Pulmonary artery endothelial cell (primary cell): ENCODE measurements around the gene RASGEF1C. TPM values are rescaled to one million over a fixed set of nuclear protein-coding genes. Genes with fewer than 3 reads are reported as not detected.

Experiments used
- DNase-seq: peaks from one replicate; pipeline ENCODE4 v3.0.0-alpha.2; 2011; ENCODE audit warnings: low read depth, low spot score
- total RNA-seq: library from RNA; depleted of rRNA; stranded (reverse); fragments of >200 nt; gene quantifications from 2 replicates; pipeline ENCODE4 v1.2.3, GENCODE V29; 2014

Gene RASGEF1C
- total RNA-seq, 1 donor from 2014 or later: not detected

DNA sequence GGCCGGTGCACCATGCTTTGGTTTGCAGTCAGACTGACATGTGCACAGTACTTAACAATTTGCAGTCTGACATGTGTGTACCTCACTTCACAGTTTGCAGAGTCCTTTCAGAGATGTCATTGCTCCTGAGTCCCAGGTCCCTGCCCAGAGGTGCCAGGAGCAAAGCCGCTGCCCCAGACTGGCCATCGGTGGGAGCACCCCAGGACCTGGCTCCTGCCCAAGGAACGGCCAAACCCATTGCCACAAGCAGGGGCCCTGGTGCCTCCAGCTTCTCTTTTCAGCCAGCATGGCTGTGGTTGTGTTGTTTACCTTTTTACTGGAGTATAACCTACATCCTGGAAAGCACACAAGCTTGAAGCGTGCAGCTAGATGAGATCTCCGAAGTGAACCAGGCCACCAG lies 28.6 kb downstream of the RASGEF1C start:
- no peak for DNase-seq

DNA sequence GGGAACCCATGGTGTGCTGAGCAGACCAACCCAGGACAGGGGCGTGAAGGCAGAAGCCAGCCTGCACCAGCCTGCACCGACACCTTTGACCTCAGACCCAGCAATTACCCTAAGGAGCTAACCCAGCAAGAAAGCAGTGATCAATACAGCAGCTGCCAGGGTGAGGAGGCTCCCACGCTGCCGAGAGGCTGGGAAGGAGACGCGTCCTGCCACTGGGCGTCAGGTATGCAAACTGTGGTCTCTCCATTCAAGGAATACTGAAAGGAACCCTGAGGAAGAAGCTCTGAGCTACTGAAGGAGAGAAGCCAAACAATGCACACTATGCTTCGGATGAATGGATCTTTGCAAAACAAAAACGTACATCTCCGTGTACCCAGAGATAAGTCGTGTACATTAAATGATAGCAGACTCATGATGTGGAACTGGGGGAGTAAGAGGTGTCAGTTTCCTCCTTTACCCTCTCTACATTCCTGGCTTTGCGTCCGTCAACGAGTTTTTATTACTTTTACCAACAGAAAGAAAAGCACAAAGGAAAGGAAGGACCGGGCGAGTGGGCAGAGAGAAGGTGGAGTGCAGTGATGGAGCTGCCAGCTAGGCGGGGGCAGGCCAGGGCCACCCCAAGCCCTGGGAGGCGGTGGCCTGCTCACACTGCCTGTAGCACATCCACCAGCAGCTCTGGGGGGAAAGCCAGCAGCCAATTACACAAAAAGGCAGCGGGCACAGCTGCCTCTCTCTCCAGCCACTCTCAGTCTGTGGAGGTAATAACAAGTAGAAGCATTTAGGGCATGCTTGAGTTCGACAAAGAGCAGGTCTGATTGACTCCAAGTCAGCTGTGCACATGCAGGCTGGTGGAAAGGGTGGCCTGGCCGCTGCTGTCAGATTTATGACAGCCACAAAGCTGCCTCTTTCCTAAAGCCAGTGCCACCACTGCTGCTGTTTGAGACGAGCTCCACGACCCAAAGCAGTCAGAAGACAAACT lies 29.3 kb downstream of the RASGEF1C start:
- DNase-seq: no peak

- no peak for DNase-seq
These were observed 30.2 kb downstream of the RASGEF1C start for GRCh38 chr5:180178531-180179441.

DNA sequence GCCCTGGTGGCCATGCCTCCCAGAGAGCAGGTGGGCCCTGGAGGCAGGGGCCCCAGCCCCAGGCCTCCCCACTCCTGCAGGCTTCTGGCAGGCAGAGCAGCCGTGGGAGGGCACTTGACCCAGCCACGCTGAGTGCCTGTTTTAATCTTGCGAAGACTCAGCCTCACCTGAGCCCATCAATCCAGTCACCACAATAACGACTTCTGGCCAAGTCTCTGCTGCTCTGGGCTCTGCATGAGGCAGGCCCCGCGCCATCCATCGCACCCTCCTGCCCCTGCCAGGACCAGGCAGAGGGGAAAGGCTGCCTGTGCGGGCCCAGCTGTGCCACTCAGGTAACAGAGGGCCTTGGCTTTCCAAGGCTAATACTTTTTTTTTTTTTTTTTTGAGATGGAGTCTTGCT lies 32.8 kb downstream of the RASGEF1C start:
- no peak for DNase-seq

- no peak for DNase-seq
These were observed 34.0 kb downstream of the RASGEF1C start for GRCh38 chr5:180175015-180175431.

- no peak for DNase-seq
These were observed 34.4 kb downstream of the RASGEF1C start for GRCh38 chr5:180174587-180174972.

DNA sequence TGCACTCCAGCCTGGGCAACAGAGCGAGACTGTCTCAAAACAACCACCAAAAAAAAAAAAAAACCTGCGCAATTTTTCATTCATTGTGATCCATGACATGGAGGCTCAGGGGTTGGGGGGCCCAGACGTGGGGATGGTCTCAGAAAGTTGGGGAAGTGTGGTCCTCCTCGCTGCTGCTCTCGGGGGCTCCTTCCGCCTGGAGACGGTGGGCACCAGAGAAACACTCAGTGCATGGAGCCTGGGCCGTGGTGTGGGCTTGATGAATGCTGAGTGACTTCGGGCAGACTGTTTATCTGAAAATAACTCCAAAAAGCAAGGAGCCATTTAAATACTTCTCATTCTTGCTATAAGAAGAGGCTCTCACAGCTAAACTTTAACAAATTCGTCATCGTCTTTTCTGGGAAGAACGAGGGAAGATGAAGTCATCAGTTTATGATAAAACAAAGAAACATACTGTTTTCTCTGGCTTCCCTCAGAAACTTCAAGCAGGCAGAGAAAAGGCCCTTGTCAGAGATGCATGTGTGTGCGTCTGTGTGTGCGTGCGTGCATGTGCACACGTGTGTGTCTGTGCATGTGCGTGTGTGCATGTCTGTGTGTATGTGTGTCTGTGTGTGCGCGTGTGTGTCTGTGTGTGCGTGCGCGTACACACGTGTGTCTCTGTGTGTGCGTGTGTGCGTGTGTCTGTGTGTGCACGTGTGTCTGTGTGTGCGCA lies 35.0 kb downstream of the RASGEF1C start:
- no peak for DNase-seq

DNA sequence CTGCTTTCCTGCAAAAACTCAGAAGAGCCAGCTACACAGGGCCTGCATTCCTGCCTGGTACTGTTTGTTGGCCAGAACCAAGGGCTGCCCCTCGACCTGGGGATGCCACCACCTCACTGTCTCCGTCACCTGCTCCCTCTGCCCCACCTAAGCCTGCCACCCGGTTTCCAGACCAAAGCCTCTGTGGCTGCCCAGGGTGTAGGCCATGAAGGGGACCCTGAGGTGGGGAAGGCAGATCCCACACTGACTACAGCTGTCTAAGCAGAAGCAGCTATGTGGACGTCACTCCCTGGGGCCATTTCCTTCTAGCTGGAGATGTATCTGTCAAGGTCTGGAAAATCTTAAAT lies 35.8 kb downstream of the RASGEF1C start:
- no peak for DNase-seq

DNA sequence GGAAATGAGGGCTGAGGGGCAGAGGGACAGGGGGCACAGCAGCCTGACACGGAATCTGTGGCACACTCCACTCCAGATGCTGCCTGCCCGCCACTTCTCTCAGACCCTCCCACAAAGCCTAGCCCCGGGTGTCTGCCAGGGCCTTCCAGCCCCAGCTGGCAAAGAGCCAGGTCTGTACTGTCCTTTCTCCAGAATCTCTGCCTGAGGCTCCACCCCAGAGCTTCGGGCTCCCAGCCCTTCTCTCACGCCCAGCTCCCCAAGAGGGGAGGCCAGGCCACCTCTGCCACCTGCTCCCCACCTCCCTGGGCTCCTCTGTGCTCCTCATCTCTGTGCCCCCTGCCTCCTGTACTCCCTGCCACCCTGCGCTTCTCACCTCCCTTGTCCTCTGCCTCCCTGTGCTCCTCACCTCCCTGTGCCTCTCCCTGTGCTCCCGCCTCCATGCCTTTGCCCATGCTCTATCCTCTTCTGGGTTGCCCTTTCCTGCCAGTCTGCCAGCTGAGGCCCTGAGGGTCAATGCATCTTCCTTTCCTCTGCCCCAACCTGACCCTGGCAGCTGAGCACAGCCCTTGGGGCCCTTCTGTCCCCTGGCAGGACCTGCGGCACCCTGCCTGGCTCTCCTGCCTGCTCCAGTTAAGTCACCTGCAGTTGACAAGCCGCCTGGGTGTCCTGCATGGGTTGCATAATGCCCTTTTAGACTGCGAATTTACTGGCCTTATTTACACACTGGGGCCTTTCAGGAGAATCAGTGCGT lies 36.4 kb downstream of the RASGEF1C start:
- no peak for DNase-seq

DNA sequence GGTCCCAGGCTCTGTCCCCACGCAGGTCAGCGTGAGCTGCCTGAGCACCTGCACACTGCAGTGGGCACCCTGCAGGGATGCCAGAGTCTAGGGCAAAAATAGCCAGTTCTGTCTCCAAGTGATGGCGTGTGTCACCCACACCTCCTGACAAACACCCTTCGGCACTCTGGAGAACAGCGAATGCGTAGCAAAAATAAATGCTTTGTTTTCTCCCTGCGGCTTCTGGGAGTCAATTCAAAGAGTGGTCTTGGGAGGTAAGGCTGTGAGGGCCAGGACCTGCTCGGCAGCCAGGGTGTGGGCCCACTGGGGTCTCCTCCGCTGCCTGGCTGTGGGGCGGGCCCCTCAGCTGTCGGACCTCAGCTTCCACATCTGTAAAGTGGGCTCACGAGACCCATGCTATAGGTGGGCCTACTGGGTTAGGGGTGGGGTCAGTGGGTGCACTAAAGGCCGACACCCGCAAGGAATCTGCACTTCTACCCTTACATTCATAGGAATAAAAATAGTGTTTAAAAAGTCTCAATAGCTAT lies 37.4 kb downstream of the RASGEF1C start:
- DNase-seq: no peak

DNA sequence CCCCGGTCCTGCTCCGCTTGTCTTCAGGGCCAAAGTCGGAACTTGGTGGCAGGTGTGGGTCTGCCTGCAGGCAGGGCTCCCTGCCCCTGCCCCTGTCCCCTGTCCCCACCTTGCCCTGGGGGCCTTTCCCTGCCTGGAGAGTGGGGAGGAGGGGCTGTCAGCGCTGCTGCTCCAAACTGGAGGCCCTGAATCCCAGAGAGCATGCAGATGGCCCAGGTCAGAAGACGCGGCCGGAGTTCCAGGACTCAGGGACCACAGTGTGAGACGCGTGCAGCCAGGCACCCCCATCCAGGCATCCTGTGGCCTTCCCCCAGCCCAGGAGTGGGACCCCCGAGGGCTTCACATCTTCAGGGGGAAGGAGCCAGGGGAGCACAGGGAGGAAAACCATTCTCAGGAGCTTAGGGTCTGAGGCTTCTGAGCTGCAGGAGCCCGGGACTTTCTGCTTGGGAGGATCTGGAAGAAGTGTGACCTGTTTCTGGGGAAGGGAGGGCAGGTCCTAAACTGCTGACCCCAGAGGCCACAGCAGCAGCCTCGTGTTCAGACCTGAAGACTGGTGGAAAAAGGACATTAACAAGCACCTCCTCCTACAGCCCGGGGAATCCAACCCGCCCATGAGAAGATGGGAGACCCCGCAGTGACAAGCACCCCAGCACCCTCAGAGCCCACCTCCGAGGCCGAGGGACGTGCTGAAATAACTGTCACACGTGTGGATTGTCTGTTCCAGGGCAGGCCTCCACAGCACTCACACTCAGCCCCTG lies 38.0 kb downstream of the RASGEF1C start:
- no peak for DNase-seq

GRCh38 chr5:180170106-180170809 lies 38.8 kb downstream of the RASGEF1C start:
- no peak for DNase-seq

GRCh38 chr5:180169248-180170105 lies 39.5 kb downstream of the RASGEF1C start:
- DNase-seq: no peak

DNA sequence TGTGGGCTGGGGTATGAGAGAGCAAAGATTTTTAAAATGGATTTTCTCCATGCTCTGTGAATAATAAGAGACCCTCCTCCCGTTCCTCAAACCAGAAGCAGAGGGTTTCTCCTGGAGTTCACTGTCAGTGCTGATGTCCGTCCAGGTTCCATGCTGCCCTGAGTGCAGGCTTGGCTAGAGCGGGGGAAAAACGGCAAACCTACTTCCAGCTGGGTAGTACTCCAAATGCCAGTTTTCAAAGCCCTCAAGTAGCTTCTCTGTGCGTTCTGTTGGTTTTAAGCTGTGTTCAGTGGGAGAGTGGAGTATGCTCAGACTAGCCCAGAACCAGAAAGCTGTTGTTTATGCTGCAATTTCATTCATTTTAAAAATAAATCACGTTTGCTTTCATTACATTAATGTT lies 40.3 kb downstream of the RASGEF1C start:
- DNase-seq: no peak

DNA sequence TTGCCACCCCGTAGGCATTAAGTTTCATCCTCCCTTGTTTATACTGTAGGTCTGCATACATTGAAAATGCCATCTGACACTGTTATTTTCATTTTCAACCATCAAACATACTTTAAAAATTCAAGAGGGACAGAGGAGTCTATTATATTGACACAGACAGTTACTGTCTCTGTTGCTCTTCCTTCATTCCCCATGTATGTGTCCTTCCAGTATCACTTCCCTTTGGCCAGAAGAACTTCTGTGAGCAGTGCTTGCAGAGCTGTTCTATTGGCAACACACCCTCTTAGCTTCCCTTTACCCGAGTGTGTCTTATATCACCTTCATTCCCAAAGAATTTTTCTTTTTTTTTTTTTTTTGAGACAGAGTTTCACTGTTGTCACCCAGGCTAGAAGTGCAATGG lies 42.8 kb downstream of the RASGEF1C start:
- no peak for DNase-seq

DNA sequence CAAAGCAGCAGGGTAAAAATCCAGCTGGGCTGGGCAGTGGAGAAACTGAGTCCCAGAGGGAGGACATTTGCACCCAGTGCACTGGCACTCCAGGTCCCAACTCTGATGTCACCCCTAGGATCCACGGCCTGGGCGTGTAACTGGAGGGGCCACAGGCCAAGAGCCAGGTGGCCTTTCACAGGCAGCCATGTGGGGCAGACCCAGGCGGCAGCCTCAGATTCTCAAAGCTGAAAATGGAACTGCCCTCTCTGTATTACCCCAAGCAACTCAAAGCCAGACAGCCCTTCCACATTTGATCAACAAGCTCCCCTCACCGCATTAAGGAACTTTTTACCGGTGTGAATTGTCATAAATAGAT lies 46.7 kb downstream of the RASGEF1C start:
- no peak for DNase-seq

DNA sequence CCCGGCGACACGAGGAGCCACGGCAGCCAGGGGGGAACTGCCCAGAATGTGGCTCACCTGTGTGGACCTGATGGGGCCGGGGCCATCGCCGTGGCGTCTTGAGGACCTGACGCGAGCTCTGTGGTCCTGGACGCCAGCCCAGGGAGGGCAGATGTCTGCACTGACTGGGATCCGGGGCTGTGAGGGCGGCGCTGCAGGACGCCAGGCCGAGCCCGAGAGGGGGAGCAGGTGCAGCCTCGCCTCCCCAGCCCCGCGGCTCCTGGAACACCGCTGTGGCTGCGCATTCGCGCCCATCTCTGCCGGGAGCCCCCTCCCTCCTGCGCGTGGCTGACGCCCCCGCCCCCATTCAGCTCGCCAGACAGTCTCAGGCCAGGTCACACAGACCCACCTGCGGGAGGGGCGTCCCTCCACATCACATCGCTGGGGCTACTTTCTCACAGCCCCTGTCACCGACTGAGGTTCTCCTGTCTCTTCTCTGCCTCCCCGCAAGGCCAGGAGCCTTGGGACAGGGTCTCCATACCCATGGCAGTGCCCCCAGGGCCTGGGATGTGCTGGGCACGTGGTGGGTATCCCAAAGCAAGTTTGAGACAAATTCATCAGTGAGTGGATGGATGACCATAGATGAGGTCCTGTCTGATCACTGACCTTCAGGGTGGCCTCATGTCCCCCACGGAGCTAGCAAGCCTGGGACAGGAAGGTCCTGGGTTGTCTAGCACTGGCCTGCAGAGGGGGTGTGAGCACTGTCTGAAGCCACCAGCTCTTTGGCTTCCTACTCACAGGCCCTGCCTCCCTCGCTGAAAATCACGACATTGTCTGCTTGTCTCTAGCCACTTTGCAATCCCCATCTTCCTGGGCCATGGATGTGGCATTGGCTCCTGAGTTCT lies 47.3 kb downstream of the RASGEF1C start:
- DNase-seq: no peak
